Type B pancreatic cell (in vitro differentiated cells): Measurements from ENCODE around the gene TMEM18. TPM values are rescaled to one million over a fixed set of nuclear protein-coding genes. Genes with fewer than 3 reads are reported as not detected.

ENCODE experiments used
- DNase-seq: peaks from one replicate; pipeline ENCODE4 v3.0.0; 2021; ENCODE audit warnings: mixed read lengths; ENCODE audit not compliant: unreplicated experiment; ENCODE audit errors: extremely low spot score
- H3K27ac Mint-ChIP-seq: 2 replicates; pipeline ENCODE4 v1.8.0; 2021; ENCODE audit warnings: mild to moderate bottlenecking, mixed read lengths
- H3K27me3 Mint-ChIP-seq: 2 replicates; pipeline ENCODE4 v1.8.0; 2021; ENCODE audit warnings: mixed read lengths
- H3K36me3 Mint-ChIP-seq: 2 replicates; pipeline ENCODE4 v1.8.0; 2021; ENCODE audit warnings: mixed read lengths
- H3K4me1 Mint-ChIP-seq: one replicate; pipeline ENCODE4 v1.8.0; 2021; ENCODE audit warnings: mixed read lengths; ENCODE audit not compliant: unreplicated experiment
- H3K4me3 Mint-ChIP-seq: 2 replicates; pipeline ENCODE4 v1.8.0; 2021; ENCODE audit warnings: mild to moderate bottlenecking, mixed read lengths
- H3K9me3 Mint-ChIP-seq: 2 replicates; pipeline ENCODE4 v1.8.0; 2021; ENCODE audit warnings: mixed read lengths
- total RNA-seq: library from RNA; stranded (reverse); gene quantifications from 2 replicates; pipeline ENCODE4 v1.2.1, GENCODE V29; 2021; ENCODE audit warnings: low replicate concordance
- TF ChIP-seq, protein P1 (sequence below): fragments of 200-600 bp; sonication (generic); conservative IDR thresholded peaks from 2 replicates; pipeline ENCODE4 v1.5.0; 2021; ENCODE audit warnings: antibody characterized with exemption, mild to moderate bottlenecking

TMEM18 gene
- total RNA-seq, 1 donor from 2014 or later, result 27.4 TPM

GRCh38 chr2:661360-661635 lies 15.9 kb downstream of the TMEM18 start:
- no peaks in the 10 kb centered on the region for H3K9me3 Mint-ChIP-seq
- H3K4me1 Mint-ChIP-seq, result no peaks in the 10 kb centered on the region
- DNase-seq, result no peak
- no peak overlapping the region for H3K4me3 Mint-ChIP-seq
- TF ChIP-seq, protein P1, sequence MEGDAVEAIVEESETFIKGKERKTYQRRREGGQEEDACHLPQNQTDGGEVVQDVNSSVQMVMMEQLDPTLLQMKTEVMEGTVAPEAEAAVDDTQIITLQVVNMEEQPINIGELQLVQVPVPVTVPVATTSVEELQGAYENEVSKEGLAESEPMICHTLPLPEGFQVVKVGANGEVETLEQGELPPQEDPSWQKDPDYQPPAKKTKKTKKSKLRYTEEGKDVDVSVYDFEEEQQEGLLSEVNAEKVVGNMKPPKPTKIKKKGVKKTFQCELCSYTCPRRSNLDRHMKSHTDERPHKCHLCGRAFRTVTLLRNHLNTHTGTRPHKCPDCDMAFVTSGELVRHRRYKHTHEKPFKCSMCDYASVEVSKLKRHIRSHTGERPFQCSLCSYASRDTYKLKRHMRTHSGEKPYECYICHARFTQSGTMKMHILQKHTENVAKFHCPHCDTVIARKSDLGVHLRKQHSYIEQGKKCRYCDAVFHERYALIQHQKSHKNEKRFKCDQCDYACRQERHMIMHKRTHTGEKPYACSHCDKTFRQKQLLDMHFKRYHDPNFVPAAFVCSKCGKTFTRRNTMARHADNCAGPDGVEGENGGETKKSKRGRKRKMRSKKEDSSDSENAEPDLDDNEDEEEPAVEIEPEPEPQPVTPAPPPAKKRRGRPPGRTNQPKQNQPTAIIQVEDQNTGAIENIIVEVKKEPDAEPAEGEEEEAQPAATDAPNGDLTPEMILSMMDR, result no peak
- H3K27me3 Mint-ChIP-seq, result peaks cover 31% of the 10 kb centered on the region
- H3K27ac Mint-ChIP-seq, result no peak overlapping the region
- H3K36me3 Mint-ChIP-seq, result peaks cover 21% of the 10 kb centered on the region

DNA sequence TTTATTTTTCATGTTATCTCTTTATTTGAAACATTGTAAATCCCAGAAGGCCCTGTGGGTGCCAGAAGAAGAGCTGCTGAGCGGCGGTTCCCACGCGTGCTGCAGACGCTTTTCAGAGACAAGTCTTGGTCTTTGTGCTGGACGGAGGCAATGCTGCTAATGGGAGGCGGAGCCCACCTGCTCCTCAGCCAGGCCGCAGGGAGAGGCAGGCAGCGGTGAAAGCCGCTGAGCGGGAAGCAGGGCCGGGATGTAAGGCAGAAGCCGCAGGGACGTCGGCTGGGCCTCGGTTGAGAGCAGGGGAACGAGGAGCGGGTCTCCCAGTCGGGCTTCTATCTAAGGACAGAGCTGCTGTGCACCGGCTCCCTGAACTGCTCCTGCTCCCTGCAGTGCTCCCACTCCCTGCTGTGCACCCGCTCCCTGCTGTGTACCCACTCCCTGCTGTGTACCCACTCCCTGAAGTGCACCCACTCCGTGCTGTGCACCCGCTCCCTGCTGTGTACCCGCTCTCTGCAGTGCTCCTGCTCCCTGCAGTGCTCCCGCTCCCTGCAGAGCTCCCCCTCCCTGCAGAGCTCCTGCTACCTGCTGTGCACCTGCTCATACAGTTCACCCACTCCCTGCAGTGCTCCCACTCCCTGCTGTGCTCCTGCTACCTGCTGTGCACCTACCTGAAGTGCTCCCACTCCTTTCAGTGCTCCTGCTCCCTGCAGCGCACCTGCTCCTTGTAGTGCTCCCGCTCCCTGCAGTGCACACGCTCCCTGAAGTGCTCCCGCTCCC lies 16.4 kb downstream of the TMEM18 start:
- H3K27ac Mint-ChIP-seq, result no peak overlapping the region
- H3K36me3 Mint-ChIP-seq, result peaks cover 20% of the 10 kb centered on the region
- H3K27me3 Mint-ChIP-seq, result peaks cover 31% of the 10 kb centered on the region
- H3K9me3 Mint-ChIP-seq, result no peaks in the 10 kb centered on the region
- H3K4me3 Mint-ChIP-seq, result no peak overlapping the region
- no peaks in the 10 kb centered on the region for H3K4me1 Mint-ChIP-seq
- TF ChIP-seq, protein P1, result no peak
- no peak for DNase-seq

- Mint-ChIP-seq H3K4me3 (no peak overlapping the region), H3K4me1 (no peaks in the 10 kb centered on the region), H3K27me3 (peaks cover 31% of the 10 kb centered on the region), H3K9me3 (no peaks in the 10 kb centered on the region), H3K27ac (no peak overlapping the region), H3K36me3 (peaks cover 13% of the 10 kb centered on the region)
- DNase-seq, result no peak
- TF ChIP-seq, protein P1, result no peak
Observed at GRCh38 chr2:660029-660428, 17.2 kb downstream of the TMEM18 start.

- no peak for DNase-seq
- Mint-ChIP-seq H3K4me1 (no peaks in the 10 kb centered on the region), H3K9me3 (no peaks in the 10 kb centered on the region), H3K4me3 (no peak overlapping the region), H3K36me3 (peaks cover 4% of the 10 kb centered on the region), H3K27me3 (peaks cover 31% of the 10 kb centered on the region), H3K27ac (no peak overlapping the region)
- TF ChIP-seq, protein P1, result no peak
Observed at GRCh38 chr2:658426-658825, 18.8 kb downstream of the TMEM18 start.

- DNase-seq, result no peak
- TF ChIP-seq, protein P1, result no peak
- H3K4me3 Mint-ChIP-seq, result no peak overlapping the region
Observed at GRCh38 chr2:657766-658165, 19.4 kb downstream of the TMEM18 start.

More at GRCh38 chr2:657766-658165, 19.4 kb downstream of the TMEM18 start:
- no peaks in the 10 kb centered on the region for H3K9me3 Mint-ChIP-seq
- H3K4me1 Mint-ChIP-seq, result no peaks in the 10 kb centered on the region
- no peak overlapping the region for H3K27ac Mint-ChIP-seq
- peaks cover 2% of the 10 kb centered on the region for H3K36me3 Mint-ChIP-seq
- peaks cover 30% of the 10 kb centered on the region for H3K27me3 Mint-ChIP-seq
